ENCODE results near the gene HSBP1L1.

GRCh38 chr18:79991494-79991893 is 27.1 kb downstream of the HSBP1L1 start:
- TF ChIP-seq POLR2AphosphoS5 (IDR thresholded peaks at IDR 0.05; ENCODE audit: low read depth, low read length) (no peak), EZH2 (IDR thresholded peaks at IDR 0.05) (no peak), CTCF (IDR thresholded peaks at IDR 0.05 in 2 of 3, conservative IDR thresholded peaks at IDR 0.05 in 1 of 3; ENCODE audit: borderline replicate concordance in 1 of 3, insufficient read depth in 1 of 3, low read depth in 2 of 3, low read length in 2 of 3) (no peak), CEBPB (IDR thresholded peaks at IDR 0.05; ENCODE audit: low read depth) (no peak), SRF (IDR thresholded peaks at IDR 0.05; ENCODE audit: low read depth) (no peak), ELF1 (IDR thresholded peaks at IDR 0.05; ENCODE audit: borderline replicate concordance, low read depth) (no peak), ZFX (IDR thresholded peaks at IDR 0.05) (no peak), SIN3A (IDR thresholded peaks at IDR 0.05; ENCODE audit: low read depth) (no peak), YY1 (IDR thresholded peaks at IDR 0.05; ENCODE audit: extremely low read depth, insufficient replicate concordance, low read depth, low read length) (no peak)
